HG03045 (cell line): ENCODE measurements around the gene KCNH8.
"Not testable (repeated sequence)": the region's sequence is repeated elsewhere in the genome, so short reads cannot be mapped to it uniquely, and the experiment has no call there.

ENCODE experiments used
- ATAC-seq: cut with Tn5 transposase; IDR thresholded peaks from one replicate; pipeline ENCODE4 v1.9.1; 2021; ENCODE audit warnings: mild to moderate bottlenecking, moderate library complexity; ENCODE audit not compliant: unreplicated experiment

Gene KCNH8

GRCh38 chr3:19147905-19148767 is at the start of gene KCNH8:
TSS of gene KCNH8 (plus strand) at chr3:19148510. CDS start at chr3:19148720, 210 bp downstream.
- ATAC-seq: no peak

DNA sequence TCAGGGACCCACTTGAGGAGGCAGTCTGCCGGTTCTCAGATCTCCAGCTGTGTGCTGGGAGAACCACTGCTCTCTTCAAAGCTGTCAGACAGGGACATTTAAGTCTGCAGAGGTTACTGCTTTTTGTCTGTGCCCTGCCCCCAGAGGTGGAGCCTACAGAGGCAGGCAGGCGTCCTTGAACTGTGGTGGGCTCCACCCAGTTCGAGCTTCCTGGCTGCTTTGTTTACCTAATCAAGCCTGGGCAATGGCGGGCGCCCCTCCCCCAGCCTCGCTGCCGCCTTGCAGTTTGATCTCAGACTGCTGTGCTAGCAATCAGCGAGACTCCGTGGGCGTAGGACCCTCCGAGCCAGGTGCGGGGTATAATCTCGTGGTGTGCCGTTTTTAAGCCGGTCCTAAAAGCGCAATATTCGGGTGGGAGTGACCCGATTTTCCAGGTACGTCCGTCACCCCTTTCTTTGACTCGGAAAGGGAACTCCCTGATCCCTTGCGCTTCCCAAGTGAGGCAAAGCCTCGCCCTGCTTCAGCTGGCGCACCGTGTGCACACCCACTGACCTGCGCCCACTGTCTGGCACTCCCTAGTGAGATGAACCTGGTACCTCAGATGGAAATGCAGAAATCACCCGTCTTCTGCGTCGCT is 45.5 kb upstream of the KCNH8 start:
- not testable (repeated sequence) for ATAC-seq

GRCh38 chr3:19103510-19103909 is 44.8 kb upstream of the KCNH8 start:
- no peak for ATAC-seq

DNA sequence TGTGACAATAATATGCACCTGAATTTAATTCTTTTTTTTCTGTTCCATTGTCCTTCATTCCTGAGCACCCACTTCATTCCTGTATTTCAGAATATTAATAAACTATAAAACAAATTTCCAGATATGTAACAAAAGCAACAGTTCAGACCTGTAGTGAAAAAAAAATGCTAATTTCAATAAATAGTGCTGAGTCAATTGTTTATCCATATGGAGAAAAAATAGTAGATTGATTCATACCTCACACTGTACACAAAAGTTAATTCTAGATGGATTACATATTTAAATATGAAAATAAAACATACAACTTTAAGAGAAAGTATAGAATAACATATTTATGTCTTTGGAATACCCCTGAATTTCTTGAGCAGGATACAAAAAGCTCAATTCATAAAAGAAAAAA is 43.9 kb upstream of the KCNH8 start:
- ATAC-seq: no peak

- ATAC-seq: no peak
These were observed 42.5 kb upstream of the KCNH8 start for GRCh38 chr3:19105826-19106225.

- ATAC-seq: no peak
These were observed 42.0 kb upstream of the KCNH8 start for GRCh38 chr3:19106307-19106706.

- no peak for ATAC-seq
These were observed 40.6 kb upstream of the KCNH8 start for GRCh38 chr3:19107719-19108118.

GRCh38 chr3:19110335-19110895 is 37.9 kb upstream of the KCNH8 start:
- ATAC-seq: no peak

- ATAC-seq: no peak
These were observed 33.8 kb upstream of the KCNH8 start for GRCh38 chr3:19114461-19114860.

- no peak for ATAC-seq
These were observed 32.1 kb upstream of the KCNH8 start for GRCh38 chr3:19116239-19116638.

GRCh38 chr3:19124752-19125151 is 23.6 kb upstream of the KCNH8 start:
- no peak for ATAC-seq

DNA sequence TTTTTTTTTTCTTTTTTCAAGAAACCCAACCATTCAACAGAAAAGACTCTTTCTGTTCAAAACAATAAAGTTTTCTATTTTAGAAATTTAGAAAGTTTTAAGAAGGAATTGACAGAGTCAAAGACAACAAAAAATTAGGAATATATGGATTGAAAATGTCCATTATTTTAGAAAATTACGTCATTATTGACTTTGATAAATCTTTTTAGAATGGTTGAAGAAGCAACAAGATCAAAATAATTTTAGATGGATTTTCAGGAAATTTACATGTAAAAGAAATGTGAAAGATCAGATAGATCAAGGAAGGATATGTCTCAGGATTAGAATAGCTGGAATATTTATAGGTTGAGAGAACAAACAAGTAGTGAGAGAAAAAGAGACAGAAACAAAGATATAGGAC is 8.4 kb upstream of the KCNH8 start:
- no peak for ATAC-seq

DNA sequence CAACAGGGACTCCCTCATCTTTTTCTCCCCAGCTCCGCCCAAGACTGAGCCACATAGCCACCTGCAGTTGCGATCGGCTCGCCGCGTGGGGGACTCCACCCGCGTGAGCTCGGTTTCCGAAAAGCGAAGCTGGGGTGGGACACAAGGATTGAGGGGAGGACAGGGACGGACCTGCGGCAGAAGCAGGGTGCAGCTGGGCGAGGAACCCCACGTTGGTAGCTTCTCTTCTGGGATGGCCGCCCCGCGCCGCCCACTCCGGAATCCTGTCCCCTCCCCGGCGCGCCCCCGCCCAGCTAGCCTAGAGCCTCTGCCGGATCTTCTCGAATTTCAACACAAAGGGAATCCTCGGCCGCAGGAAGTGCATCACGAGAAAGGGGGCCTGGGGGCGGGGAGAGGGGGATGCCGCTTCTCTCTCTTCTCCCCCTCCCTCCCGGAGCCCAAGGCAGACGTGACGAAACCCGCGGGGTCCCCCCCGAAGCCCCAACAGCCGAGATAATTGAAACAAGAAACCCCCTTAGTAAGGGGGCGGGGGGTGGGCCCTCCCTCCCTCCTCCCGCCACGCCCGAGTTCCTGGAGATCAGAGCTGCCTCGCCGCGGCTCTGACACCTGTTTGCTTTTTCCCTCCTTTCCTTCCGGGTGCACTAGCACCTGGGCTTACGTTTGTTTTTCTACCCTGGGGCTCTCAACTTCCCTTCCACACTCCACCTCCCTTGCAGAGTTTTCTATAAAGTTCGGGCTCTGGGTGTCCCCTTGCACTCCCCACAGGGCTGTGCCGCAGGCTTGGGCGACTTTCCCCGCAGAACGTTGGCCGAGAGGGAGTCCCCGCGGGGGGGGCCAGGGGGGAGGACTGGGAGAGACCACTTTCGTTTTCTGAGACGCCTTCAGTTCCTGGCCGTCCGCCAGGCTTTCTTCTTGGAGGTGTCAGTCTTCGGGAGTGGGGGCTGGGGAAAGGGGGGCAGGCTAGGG is 1.3 kb upstream of the KCNH8 start:
- peak; percentile 79 for ATAC-seq

DNA sequence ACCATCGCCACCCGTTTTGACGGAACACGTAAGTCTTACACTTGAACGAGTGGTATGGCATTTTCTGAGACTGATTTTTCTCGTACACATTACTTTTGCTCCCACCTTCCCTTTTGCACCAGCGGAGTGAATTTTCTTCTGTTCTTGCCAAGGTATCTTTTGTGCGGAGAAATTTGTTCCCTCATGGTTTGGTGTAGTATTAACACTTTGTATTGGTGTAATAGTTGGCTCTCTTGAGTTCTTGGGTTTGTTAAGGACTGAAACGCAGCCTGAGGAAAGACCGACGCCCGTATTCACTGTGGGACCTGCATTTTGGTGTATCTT is 420 bp downstream of the KCNH8 start:
- ATAC-seq: no peak

GRCh38 chr3:19149368-19149767 is 1.1 kb downstream of the KCNH8 start:
- no peak for ATAC-seq

DNA sequence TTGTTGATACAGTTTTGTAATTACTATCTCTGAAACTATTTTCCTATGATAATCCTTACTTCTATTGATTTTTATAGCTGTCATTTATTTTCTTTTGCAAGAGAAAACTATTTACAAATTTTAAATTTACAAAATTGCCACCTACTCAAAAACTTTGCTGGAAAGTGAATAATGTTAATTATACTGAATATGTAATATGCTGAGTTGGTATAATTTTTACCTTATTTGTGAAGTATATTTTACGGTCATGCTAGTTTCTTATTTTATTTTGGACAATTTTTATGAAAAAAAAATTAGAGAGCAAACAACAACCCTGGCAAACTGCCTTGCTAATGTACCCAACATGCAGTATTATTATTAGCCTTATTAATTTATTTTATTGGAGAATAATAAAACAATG is 2.9 kb downstream of the KCNH8 start:
- ATAC-seq: no peak

DNA sequence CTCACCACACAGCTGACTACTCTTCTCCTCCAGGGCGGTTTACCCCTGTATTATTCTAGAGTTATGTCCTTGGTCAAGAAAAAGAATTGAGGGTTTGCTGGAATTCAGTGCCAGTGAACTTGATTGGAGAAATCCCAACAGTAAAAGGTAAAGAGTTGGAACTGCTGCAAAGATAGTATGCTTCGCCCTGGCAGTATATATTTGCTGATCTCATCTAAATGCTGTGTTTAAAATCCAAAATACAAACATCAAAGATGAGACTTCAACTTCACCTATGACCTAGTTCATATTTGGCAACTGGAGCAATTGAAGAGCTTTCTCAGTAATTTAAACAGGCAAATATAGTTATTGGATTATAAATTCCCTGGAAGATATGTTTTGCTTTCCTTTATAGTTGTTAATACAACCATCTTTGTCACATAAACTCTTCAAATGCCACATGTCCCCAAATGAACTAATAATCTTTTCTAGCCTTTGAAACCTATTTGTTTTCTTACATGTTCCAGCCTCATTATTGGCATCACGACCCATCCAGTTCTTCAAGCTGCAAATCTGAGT is 6.5 kb downstream of the KCNH8 start:
- no peak for ATAC-seq

GRCh38 chr3:19155375-19155774 is 7.1 kb downstream of the KCNH8 start:
- no peak for ATAC-seq

GRCh38 chr3:19159966-19160635 is 11.8 kb downstream of the KCNH8 start:
- ATAC-seq: no peak

- ATAC-seq: no peak
These were observed 17.3 kb downstream of the KCNH8 start for GRCh38 chr3:19165654-19166053.
